GM10266 (cell line): ENCODE results near the gene FAM24B.

Experiments
- DNase-seq: peaks from one replicate; pipeline ENCODE4 v3.0.0; 2012; ENCODE audit errors: extremely low spot score
- TF ChIP-seq, protein P1 (sequence below): IDR thresholded peaks from 2 replicates; pipeline ENCODE4 v1.5.1; 2012; ENCODE audit warnings: mild to moderate bottlenecking, low read depth; ENCODE audit not compliant: control insufficient read depth, insufficient read depth; ENCODE audit errors: missing control alignments

Gene FAM24B

DNA sequence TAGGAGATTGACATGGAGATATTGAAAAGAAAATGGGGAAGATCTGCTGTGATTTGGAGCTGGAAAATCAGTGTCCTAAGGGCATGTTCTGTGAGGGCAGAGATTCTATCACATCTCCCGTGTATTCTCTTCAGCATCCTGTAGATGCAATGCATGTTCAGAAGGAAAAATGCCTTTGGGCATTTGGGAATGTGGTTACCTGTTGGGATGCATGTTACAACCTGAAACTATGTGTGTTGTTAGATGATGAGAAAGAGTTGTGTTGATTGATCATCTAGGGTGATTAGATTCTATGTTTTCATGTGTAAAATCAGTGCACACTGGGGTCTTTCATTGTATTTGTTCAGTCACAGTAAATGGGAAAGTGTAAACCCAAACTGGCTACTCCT is 48.4 kb downstream of the FAM24B start:
- TF ChIP-seq, protein P1, sequence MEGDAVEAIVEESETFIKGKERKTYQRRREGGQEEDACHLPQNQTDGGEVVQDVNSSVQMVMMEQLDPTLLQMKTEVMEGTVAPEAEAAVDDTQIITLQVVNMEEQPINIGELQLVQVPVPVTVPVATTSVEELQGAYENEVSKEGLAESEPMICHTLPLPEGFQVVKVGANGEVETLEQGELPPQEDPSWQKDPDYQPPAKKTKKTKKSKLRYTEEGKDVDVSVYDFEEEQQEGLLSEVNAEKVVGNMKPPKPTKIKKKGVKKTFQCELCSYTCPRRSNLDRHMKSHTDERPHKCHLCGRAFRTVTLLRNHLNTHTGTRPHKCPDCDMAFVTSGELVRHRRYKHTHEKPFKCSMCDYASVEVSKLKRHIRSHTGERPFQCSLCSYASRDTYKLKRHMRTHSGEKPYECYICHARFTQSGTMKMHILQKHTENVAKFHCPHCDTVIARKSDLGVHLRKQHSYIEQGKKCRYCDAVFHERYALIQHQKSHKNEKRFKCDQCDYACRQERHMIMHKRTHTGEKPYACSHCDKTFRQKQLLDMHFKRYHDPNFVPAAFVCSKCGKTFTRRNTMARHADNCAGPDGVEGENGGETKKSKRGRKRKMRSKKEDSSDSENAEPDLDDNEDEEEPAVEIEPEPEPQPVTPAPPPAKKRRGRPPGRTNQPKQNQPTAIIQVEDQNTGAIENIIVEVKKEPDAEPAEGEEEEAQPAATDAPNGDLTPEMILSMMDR: no peak

DNA sequence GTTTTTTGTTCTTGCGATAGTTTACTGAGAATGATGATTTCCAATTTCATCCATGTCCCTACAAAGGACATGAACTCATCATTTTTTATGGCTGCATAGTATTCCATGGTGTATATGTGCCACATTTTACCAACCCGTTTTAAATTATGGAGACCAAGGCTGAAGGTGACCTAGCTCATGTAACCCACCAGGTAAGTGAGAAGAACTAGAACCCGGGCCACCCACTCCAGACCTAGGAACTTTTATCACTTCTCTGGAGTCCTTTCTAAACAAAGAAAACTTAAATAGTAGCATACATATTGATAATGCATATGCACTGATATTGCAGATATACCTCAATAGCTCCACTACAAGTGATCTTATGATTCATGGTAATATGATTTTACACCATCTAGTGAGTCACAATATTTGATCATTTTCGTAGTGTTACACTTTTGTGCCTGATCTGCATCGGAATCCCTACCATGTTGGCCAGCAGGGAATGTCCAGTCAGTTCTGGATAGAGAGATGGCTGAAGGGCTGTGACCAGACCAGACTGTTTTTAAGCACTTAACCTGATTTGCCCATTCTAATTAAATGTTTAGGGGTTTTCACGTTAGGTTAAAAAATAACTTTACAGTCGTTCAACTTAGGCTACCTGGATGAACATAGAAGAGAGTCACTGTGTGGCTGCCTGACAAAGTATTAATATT is 49.0 kb downstream of the FAM24B start:
- TF ChIP-seq, protein P1: no peak
- no peak for DNase-seq

More for the DNA sequence above, 48.4 kb downstream of the FAM24B start:
- DNase-seq: no peak

DNA sequence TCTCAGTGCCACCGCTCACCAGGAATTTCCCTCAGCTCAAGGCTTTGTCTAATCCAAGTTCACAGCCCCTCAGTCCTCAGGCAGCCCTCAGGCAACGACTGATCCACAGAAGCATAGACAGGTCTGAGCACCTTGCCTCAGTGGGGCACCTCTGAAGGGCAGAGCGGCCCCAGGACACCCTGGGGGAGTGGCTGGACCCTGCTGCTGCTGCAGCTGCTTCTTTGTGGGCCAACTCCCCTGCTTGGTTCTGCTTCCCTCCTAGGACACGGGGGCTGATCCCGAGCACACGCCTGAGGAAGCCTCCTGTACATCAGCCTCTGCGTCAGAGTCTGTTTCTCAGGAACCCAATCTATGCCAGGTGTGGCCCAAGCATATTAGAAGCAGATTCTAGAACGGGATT is 49.9 kb downstream of the FAM24B start:
- TF ChIP-seq, protein P1: no peak
- DNase-seq: no peak

DNA sequence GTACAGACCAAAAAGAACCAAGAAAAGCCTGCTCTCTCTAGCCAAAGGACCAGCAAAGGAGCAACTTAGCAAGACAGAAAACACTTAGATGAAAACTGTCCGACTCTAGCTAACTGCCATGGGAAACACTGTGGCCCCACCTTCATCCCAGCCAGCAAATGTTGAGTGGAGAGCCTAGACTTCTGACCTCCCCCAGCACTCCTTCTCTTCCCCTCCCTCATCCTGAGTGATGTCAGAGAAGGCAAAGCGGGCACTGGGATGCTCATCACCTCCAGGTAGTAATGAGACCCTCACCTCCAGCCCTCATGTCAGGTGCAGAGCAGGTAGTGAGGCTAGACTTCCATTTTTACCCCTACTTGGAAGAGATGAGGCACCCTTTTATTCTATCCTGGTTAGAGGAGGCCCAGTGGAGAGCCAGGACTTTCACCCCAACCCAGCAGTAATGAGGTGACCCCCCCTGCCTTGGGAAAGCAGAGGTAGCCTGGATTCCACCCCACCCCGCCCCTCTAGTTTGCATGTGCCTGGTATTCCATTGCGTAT is 50.6 kb downstream of the FAM24B start:
- TF ChIP-seq, protein P1: no peak
- no peak for DNase-seq

DNA sequence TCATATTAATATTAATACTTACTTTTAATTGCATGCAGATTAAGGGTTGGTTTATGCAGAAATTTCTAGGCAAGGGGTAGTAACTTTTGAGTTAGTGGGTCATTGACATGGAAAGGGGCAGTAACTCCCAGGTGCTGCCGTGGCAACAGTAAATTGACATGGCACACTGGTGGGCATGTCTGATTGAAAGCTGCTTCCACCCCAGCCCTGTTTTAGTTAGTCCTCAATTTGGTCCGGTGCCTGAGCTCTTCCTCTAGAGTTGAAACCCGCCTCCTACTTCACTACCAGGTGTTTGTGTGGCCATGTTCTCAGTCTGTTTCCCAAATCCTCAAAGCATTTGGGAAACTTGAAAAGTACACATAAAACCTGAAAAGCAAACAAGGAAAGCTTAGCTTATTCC is 52.1 kb downstream of the FAM24B start:
- TF ChIP-seq, protein P1: no peak
- DNase-seq: no peak

DNA sequence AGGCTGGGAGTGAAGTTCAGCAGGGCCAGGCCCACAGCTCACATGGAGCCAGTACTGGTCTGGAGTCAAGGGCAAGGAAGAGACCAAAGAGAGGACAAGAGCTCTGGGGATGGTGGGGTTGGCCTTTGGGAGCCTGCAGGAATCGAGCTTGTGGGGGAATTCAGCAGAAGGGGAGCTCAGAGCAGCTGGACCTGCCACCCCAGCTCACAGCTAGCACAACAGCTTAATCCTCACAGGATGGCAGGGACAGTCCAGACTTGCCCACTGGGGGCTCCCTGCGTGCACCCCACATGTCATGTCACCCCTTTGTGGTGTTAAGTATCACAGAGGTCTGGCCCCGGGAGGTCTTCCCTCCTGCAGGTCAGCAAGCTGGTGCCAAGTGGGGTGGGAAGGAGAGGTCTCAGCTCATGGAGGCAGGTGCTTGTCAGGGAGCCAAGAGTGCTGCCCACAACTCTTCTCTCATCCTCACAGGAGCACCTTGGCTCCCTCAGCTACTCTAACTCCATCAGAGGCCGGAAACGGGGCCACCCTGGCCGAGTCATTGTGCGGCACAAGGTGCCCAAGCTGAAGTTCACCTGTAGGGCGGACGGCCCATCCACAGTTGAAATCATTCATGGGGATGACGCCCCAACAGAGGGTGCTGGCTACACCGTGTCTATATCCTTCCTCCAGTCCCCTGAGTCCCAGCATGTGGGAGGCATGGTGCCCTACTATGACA is 56.2 kb downstream of the FAM24B start:
- no peak for DNase-seq
- TF ChIP-seq, protein P1: no peak

DNA sequence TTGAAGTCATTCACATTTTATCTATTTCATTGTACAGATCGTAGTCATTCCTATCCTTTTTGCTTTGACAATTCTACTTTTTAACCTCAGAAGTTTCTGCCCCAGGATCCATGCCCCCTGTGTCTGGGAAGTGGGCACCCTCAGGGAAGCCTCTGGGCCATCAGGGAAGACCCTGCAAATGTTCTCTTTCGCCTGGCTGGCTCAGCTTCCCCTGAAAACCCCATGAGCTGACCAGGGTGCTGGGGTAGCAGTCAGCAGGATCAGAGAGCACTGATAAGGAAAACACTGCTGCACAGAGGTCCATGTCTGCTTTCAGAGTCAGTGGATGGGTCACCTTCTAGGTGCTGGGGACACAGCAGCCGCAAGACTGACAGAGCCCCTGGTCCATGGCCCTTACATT is 57.6 kb downstream of the FAM24B start:
- TF ChIP-seq, protein P1: no peak
- no peak for DNase-seq
